Thoracic aorta (tissue), 2 donors: Measurements from ENCODE around the gene ARNT2. TPM values are rescaled to one million over a fixed set of nuclear protein-coding genes. Genes with fewer than 3 reads are reported as not detected.

ENCODE experiments used
- ATAC-seq: fragments of 150-250 bp; one replicate; pipeline ENCODE4 v1.8.0; 2017; ENCODE audit warnings: low read depth; ENCODE audit not compliant: insufficient number of reproducible peaks, low FRiP score
- DNase-seq: peaks from one replicate; pipeline ENCODE4 v3.0.0-alpha.2; 2020; ENCODE audit warnings: low spot score
- H3K27ac ChIP-seq, 2 donors: fragments of 200-600 bp; sonication (generic); 1 replicate in 1 of 2; 2 replicates in 1 of 2; pipeline ENCODE4 v1.5.1; 2016; ENCODE audit warnings: mild to moderate bottlenecking in 2 of 2, moderate library complexity in 2 of 2
- H3K27me3 ChIP-seq: fragments of 200-600 bp; sonication (generic); replicated peaks from 2 replicates; pipeline ENCODE4 v1.6.0; 2016; ENCODE audit warnings: mild to moderate bottlenecking; ENCODE audit not compliant: insufficient read depth
- H3K36me3 ChIP-seq: fragments of 200-600 bp; sonication (generic); one replicate; pipeline ENCODE4 v1.5.1; 2016
- H3K4me1 ChIP-seq, 2 donors: fragments of 200-600 bp; sonication (generic); 1 replicate in 1 of 2; 2 replicates in 1 of 2; pipeline versions ENCODE4 v1.5.1 to v1.6.0; 2016; ENCODE audit warnings: low read depth in 2 of 2, mild to moderate bottlenecking in 1 of 2; ENCODE audit not compliant: control insufficient read depth in 1 of 2
- H3K4me3 ChIP-seq: fragments of 200-600 bp; sonication (generic); 2 replicates; pipeline ENCODE4 v1.5.1; 2016; ENCODE audit warnings: mild to moderate bottlenecking
- H3K9me3 ChIP-seq: fragments of 200-600 bp; sonication (generic); 2 replicates; pipeline ENCODE4 v1.5.1; 2016
- CTCF ChIP-seq: fragments of 200-600 bp; sonication (generic); IDR thresholded peaks from one replicate; pipeline ENCODE4 v1.5.1; 2019; ENCODE audit warnings: antibody characterized with exemption
- total RNA-seq, 2 donors: library from RNA; depleted of rRNA; stranded (reverse); fragments of >200 nt; gene quantifications; one replicate each; pipeline versions ENCODE4 v1.1.0 to v1.2.3, GENCODE V29; 2016

The ARNT2 gene
- total RNA-seq, 2 donors from 2014 or later, result 5.8 to 22.9 TPM

GRCh38 chr15:80600626-80601025, 196.4 kb downstream of the ARNT2 start:
- ATAC-seq (no peak), DNase-seq (no peak)
- Histone ChIP-seq H3K27ac (no peak overlapping the region), H3K36me3 (no peaks in the 10 kb centered on the region), H3K4me3 (no peak overlapping the region), H3K4me1 (no peaks in the 10 kb centered on the region), H3K9me3 (no peaks in the 10 kb centered on the region), H3K27me3 (no peaks in the 10 kb centered on the region)
- TF ChIP-seq CTCF, result no peak

GRCh38 chr15:80601256-80601655, 197.1 kb downstream of the ARNT2 start:
- Histone ChIP-seq H3K27ac (no peak overlapping the region), H3K9me3 (no peaks in the 10 kb centered on the region), H3K36me3 (no peaks in the 10 kb centered on the region), H3K27me3 (no peaks in the 10 kb centered on the region), H3K4me3 (no peak overlapping the region), H3K4me1 (no peaks in the 10 kb centered on the region)
- TF ChIP-seq CTCF, result no peak
- ATAC-seq (no peak), DNase-seq (no peak)

GRCh38 chr15:80604583-80605575, 200.7 kb downstream of the ARNT2 start:
- Histone ChIP-seq H3K36me3 (no peaks in the 10 kb centered on the region), H3K27me3 (no peaks in the 10 kb centered on the region), H3K4me3 (no peak overlapping the region), H3K27ac (no peak overlapping the region), H3K9me3 (no peaks in the 10 kb centered on the region), H3K4me1 (no peaks in the 10 kb centered on the region)
- ATAC-seq (no peak), DNase-seq (no peak)
- no peak for TF ChIP-seq CTCF

- no peaks in the 10 kb centered on the region for H3K27me3 ChIP-seq
- no peak for ATAC-seq
- no peaks in the 10 kb centered on the region for H3K4me1 ChIP-seq
- H3K4me3 ChIP-seq, result no peak overlapping the region
- no peaks in the 10 kb centered on the region for H3K36me3 ChIP-seq
- no peak overlapping the region for H3K27ac ChIP-seq
- H3K9me3 ChIP-seq, result no peaks in the 10 kb centered on the region
- DNase-seq, result no peak
- TF ChIP-seq CTCF, result no peak
Observed at GRCh38 chr15:80605591-80606150, 201.5 kb downstream of the ARNT2 start.

GRCh38 chr15:80606511-80607071, 202.4 kb downstream of the ARNT2 start:
- ATAC-seq (no peak), DNase-seq (no peak)
- Histone ChIP-seq H3K4me1 (no peaks in the 10 kb centered on the region), H3K27me3 (no peaks in the 10 kb centered on the region), H3K4me3 (no peak overlapping the region), H3K36me3 (no peaks in the 10 kb centered on the region), H3K27ac (no peak overlapping the region), H3K9me3 (no peaks in the 10 kb centered on the region)
- no peak for TF ChIP-seq CTCF
